ENCODE measurements around the gene CRMP1.

- TF ChIP-seq EZH2 (IDR thresholded peaks at IDR 0.05; ENCODE audit: insufficient read depth, poor library complexity, severe bottlenecking) = no peak
- TF ChIP-seq EZH2phosphoT487 (IDR thresholded peaks at IDR 0.05; ENCODE audit: insufficient read depth, low read depth) = no peak
Observed at GRCh38 chr4:5843573-5844530, 49.0 kb downstream of the CRMP1 start.
